ENCODE data around the gene HPSE2.
"Not testable (repeated sequence)": the region's sequence is repeated elsewhere in the genome, so short reads cannot be mapped to it uniquely, and the experiment has no call there.

HPSE2 gene

DNA sequence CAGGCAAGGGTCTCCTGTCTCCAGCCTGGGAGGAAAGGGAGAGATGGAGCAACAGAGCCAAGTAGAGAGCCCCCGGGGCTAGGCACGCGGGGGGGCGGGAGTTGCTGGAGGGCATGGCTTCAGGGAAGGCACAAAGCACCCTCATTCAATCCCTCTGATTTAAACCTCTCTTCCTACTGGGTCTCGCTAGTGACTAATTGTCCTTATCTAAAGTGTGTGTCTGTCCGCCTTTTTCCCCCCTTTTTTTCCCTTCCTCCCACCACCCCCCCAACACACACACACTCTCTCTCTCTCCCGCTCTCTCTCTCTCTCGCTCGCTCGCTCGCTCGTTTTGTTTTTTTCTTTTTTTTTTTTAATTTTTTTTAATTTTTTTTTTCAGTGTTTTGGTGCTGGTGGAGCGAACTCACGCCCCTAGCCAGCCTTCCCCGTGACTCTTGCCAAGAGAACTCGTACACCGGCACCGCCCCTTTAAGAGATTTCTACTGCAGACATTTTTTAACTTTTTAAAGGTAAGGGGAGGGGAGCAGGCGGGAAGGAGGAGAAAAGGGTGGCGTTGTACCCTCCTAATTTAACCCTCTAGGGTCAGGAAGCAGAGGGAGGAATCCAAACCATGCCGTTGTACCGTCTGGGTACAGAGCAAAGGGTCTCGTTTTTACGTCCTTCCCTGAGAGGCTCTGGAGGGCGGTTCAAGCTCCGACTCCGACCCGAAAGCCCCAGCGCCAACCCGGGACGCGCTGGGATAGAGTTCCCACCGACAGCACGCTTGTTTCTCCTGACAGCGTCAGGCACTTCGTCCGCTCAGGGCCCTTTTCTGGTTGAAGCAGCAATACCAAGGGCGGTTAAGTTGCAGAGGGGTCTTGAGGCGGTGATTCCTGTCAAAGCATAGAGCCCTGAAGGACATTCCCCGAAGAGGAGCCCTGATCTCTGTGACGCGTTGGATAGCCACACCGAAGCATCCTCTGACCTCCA is at the start of gene HPSE2:
Gene HPSE2 (minus strand): TSS at position 195 of the 969 bp plus-strand sequence.
- FAIRE-seq: no peak

DNA sequence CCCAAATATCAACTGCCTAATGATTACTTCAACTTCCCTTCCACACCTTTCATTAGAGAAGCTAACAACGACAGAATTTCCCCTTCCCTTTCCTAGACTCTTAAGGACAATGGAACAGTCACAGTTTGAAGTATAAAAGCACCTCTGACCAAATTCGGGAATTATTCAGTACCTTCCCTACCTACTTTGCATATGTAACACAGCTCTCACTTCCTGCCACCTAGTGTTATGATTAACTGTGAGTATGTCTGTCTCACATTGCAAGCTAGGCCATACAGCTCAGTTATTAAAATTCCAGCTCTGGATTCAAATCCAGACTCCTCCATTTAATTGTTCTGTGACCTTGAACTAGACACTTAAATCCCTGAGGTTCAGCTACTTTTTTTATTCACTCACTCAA is 44.8 kb upstream of the HPSE2 start:
- no peak for FAIRE-seq

DNA sequence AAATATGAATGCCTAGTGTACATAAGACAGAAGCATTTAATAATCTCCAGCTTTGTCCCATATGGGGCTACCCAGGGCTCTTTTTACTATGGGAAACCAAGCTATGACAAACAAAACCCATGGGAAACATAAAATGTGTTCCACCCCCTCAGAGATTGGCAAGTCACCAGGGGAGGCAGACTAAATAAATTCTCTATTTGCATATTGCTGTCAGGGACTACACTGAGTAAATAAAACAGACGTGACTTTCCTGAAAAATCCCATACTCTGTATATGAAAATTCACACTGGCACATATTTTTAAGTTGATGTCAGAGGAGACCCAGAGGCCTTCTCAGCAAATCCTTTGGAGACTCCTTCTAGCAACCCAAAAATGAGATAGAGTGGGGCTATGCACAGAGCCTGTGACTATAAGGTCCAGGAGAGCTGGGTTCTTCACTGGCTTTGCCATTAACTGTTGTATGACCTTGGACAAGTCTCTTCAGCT is 44.0 kb upstream of the HPSE2 start:
- FAIRE-seq: no peak

DNA sequence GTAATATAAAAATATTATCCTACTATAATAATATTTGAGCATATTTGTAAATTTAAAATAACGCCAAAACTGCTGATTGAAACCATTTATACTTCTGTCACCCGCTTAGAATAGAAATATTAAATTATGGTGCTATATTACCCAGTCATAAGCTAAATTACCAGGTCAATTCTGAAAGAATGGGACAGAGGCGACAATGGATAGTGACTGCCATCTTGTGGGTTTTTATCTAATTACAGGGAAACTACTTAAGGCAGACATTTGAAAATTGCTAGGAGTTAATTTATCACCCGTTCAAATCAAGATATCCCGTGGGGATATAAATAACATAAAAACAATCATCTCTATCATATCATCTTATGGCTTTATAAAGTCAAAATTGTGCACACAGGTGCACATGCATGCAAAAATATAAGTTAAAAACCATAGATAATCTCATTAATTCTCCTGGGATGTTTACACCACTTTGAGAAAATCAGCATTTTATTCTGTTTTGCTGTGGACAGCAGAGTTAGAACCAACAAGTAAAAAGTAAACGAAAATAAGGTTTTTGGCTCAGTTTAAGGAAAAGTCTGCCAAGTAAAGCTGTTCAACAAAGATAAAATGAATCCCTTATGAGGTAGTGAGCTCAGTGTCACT is 41.3 kb upstream of the HPSE2 start:
- FAIRE-seq: no peak

DNA sequence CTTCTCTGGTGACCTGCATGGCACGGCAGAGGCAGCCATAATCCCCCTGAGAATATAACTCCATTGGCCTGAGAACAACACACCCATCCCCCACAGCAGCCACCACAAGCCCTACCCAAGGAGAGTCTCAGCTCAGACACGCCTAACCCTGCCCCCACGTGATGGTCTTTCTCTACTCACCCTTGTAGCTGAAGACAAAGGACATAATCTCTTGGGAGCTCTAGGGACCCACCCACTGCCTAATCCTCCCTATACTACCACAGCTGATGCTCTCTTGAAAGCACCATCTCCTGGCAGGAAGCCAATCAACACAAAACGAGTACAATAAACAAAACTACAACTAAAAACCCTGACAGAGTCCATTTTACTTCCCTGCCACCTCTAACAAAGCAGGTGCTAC is 30.7 kb upstream of the HPSE2 start:
- FAIRE-seq: no peak

GRCh38 chr10:99248824-99249223 is 13.2 kb upstream of the HPSE2 start:
- FAIRE-seq: no peak

GRCh38 chr10:99247893-99248292 is 12.2 kb upstream of the HPSE2 start:
- not testable (repeated sequence) for FAIRE-seq

GRCh38 chr10:99236627-99237309 is 1.1 kb upstream of the HPSE2 start:
- no peak for FAIRE-seq

DNA sequence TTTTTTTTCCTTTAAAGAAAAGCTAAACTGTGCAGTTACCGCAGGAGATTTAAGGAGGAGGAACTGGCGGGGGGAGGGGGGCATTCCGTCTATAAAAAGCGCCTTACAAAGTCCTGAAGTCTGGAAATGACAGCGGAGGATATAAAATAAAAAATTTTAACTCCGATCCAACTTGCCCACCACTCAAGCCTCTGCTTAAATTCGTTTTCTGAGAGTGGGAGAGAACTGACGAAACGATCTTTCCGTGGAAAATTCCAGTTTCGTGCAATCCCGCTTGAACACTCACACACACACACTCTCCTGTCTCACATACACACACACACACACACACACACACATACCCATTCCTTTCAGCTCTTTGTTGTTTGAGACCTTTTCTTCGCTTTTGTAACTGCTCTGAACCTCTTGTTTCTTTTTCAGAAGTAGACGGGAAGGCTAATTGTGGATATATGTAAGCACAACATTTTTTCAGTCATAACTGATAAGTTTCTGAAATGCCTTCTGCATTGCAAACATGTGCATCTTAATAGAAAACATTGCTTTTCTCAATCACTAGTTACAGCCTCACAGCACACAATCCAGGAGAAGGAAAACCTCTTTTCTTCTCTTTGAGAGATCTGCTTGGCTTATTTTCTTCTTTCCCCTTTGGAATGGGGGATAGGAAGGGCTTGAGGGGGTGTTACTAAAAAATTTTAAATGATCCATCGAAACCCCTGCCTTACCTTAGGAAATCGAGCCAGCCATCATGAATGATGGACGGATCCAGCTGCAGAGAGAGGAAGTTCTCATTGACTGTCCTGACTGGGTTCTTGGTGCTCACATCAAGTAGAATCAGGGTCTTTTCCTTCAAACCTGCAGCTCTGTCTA is 628 bp downstream of the HPSE2 start:
- no peak for FAIRE-seq

DNA sequence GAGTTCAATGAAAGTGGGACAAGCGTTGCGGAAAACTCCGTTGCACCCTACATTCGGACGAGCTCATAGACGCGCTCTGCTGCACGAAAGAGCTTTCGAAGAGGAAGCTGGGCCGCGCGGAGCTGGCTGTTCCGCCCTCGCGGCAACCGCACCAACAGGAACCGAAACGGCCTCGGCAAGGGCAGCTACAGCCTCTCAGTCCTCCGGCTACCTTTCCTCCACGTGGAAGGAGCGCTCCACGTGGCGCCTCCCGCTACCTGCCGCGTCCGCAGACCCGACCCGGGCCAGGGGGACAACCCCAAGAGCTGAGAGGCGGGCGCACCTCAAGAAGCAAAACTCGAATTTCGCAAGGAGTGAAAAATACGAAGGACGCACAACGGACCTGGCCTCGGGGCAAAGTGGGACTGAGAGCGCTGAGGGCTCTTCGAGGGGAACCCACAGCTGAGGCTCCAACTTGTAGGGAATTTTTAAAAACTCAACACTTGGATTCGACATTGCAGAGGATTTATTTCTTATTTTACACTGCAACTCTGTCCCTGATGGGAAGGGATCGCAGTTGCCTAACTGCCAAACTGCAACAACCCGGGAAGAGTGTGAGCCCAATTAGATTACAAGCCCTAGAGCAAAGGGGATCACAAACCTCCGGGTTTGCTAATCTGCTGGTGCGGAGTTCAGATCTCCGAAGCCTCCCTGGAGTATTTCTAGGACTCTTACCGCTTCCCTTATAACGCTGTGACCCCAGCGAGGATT is 1.4 kb downstream of the HPSE2 start:
- no peak for FAIRE-seq

DNA sequence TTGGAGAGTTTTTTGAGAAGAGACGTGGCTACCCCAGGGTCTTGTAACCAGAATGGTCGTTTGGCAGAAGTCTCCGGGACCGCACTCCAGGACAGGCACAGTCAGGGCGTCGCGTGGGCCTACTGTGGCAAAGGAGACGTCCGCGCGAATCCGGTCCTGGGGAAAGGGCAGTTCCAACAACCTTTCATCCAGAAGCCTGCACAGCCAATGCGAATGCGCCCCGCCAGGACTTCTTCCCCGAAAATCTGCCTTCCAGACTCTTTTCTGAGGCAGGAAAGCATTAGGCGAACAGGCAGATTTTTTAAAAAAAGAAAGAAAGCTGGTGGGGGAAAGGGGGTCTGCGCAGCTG is 2.0 kb downstream of the HPSE2 start:
- no peak for FAIRE-seq

DNA sequence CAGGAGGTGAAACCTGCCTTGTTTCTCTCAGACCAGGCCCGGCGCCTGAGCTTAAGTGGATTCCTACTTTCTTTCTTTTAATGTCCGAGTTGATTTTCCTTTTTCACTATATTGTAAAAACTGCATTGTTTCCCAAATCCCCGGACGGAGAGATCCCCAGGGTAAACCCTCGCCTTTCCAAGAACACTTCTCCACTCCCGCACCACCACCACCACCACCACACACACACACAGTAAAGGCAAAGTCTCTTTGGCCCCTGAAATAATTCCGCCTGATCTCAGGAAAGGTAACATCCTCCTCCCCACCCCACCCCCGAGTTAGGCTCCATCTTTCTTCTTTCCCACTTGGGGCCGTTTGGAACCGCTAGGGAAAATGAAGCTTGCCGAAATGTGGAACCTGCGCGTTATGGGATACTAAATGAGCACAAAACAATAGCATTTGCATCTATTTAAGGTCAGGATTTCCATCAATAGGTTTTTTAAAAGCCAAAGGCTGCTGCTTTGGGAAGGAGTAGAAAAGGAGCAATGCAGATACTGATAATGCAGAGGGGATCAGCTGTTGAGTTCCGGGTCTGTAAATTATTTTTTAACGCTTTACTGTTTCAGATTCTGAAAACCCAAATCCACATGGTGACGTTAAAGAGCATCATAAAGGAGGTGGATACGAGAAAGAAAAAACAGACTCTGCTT is 2.5 kb downstream of the HPSE2 start:
- FAIRE-seq: no peak

GRCh38 chr10:99232360-99232999 is 3.2 kb downstream of the HPSE2 start:
- FAIRE-seq: no peak

GRCh38 chr10:99224766-99225165 is 10.9 kb downstream of the HPSE2 start:
- FAIRE-seq: no peak

- no peak for FAIRE-seq
Observed at GRCh38 chr10:99207340-99207739, 28.3 kb downstream of the HPSE2 start.

- no peak for FAIRE-seq
Observed at GRCh38 chr10:99203310-99203709, 32.3 kb downstream of the HPSE2 start.

- FAIRE-seq: no peak
Observed at GRCh38 chr10:99172950-99173349, 62.7 kb downstream of the HPSE2 start.

- no peak for FAIRE-seq
Observed at GRCh38 chr10:99172128-99172738, 63.4 kb downstream of the HPSE2 start.

DNA sequence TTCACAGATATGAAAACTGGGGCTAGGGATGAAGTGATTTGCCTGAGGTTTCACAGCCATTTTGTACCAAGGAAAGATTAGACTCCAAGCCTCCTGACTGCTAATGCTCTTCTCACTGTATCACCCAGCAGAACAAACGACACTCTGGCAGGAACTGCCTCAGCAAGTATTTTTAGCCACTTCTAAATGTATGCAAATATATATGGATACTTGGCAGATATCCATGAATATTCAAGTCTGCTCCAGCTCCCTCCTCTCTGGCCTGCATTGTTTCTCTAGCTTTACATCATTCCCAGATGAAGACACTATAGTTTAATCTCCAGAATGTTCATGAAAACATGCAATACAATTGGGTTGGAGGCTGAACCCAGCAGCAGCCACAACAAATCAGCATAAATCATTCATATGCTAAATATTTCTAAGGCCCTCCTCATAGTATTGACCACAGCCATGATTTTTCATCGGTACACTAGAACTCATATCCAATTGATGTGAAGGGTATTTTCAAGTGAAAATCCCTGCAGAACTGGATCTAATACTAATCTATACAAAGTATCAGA is 65.5 kb downstream of the HPSE2 start:
- FAIRE-seq: no peak

- no peak for FAIRE-seq
Observed at GRCh38 chr10:99161165-99161564, 74.5 kb downstream of the HPSE2 start.

Measured in G401.6 (cell line).